ENCODE data around the gene NEBL. TPM values are rescaled to one million over a fixed set of nuclear protein-coding genes. Genes with fewer than 3 reads are reported as not detected.

Gene NEBL
- total RNA-seq, 1 donor from 2014 or later = 18.7 TPM

- no peaks in the 10 kb centered on the region for H3K36me3 ChIP-seq (ENCODE audit: control insufficient read depth, insufficient read depth, low read length)
- TF ChIP-seq CTCF (IDR thresholded peaks at IDR 0.05; ENCODE audit: insufficient read depth, low read length, severe bottlenecking) = no peak
- FAIRE-seq (no peak), DNase-seq (ENCODE audit: low read depth) (no peak)
- no peaks in the 10 kb centered on the region for H3K27me3 ChIP-seq (ENCODE audit: control insufficient read depth, insufficient read depth, low read length)
- H3K4me3 ChIP-seq (ENCODE audit: low read depth, low read length) = no peak overlapping the region
Observed at GRCh38 chr10:20760460-20760859, 136.7 kb downstream of the NEBL start.

GRCh38 chr10:20748551-20748950 lies 148.6 kb downstream of the NEBL start:
- Histone ChIP-seq H3K27me3 (ENCODE audit: control insufficient read depth, insufficient read depth, low read length) (no peaks in the 10 kb centered on the region), H3K4me3 (ENCODE audit: low read depth, low read length) (no peak overlapping the region), H3K36me3 (ENCODE audit: control insufficient read depth, insufficient read depth, low read length) (no peaks in the 10 kb centered on the region)
- FAIRE-seq = no peak
- TF ChIP-seq CTCF (IDR thresholded peaks at IDR 0.05; ENCODE audit: insufficient read depth, low read length, severe bottlenecking) = no peak
- no peak for DNase-seq (ENCODE audit: low read depth)

- DNase-seq (ENCODE audit: low read depth) (no peak), FAIRE-seq (no peak)
- H3K36me3 ChIP-seq (ENCODE audit: control insufficient read depth, insufficient read depth, low read length) = no peaks in the 10 kb centered on the region
- no peak for TF ChIP-seq CTCF (IDR thresholded peaks at IDR 0.05; ENCODE audit: insufficient read depth, low read length, severe bottlenecking)
- H3K4me3 ChIP-seq (ENCODE audit: low read depth, low read length) = no peak overlapping the region
- no peaks in the 10 kb centered on the region for H3K27me3 ChIP-seq (ENCODE audit: control insufficient read depth, insufficient read depth, low read length)
Observed at GRCh38 chr10:20747782-20748181, 149.3 kb downstream of the NEBL start.

GRCh38 chr10:20746856-20747255 lies 150.3 kb downstream of the NEBL start:
- no peak overlapping the region for H3K4me3 ChIP-seq (ENCODE audit: low read depth, low read length)
- DNase-seq (ENCODE audit: low read depth) (no peak), FAIRE-seq (no peak)
- H3K27me3 ChIP-seq (ENCODE audit: control insufficient read depth, insufficient read depth, low read length) = no peaks in the 10 kb centered on the region
- no peaks in the 10 kb centered on the region for H3K36me3 ChIP-seq (ENCODE audit: control insufficient read depth, insufficient read depth, low read length)
- no peak for TF ChIP-seq CTCF (IDR thresholded peaks at IDR 0.05; ENCODE audit: insufficient read depth, low read length, severe bottlenecking)

GRCh38 chr10:20745556-20746375 lies 151.3 kb downstream of the NEBL start:
- Histone ChIP-seq H3K27me3 (ENCODE audit: control insufficient read depth, insufficient read depth, low read length) (no peaks in the 10 kb centered on the region), H3K36me3 (ENCODE audit: control insufficient read depth, insufficient read depth, low read length) (no peaks in the 10 kb centered on the region), H3K4me3 (ENCODE audit: low read depth, low read length) (no peak overlapping the region)
- FAIRE-seq = no peak
- no peak for TF ChIP-seq CTCF (IDR thresholded peaks at IDR 0.05; ENCODE audit: insufficient read depth, low read length, severe bottlenecking)
- DNase-seq (ENCODE audit: low read depth) = no peak

GRCh38 chr10:20744821-20745220 lies 152.3 kb downstream of the NEBL start:
- TF ChIP-seq CTCF (IDR thresholded peaks at IDR 0.05; ENCODE audit: insufficient read depth, low read length, severe bottlenecking) = no peak
- no peaks in the 10 kb centered on the region for H3K36me3 ChIP-seq (ENCODE audit: control insufficient read depth, insufficient read depth, low read length)
- no peak for DNase-seq (ENCODE audit: low read depth)
- H3K27me3 ChIP-seq (ENCODE audit: control insufficient read depth, insufficient read depth, low read length) = no peaks in the 10 kb centered on the region
- H3K4me3 ChIP-seq (ENCODE audit: low read depth, low read length) = no peak overlapping the region
- FAIRE-seq = no peak

Data from bronchial epithelial cell (primary cell).